ENCODE results near the gene TBC1D17. TPM values are rescaled to one million over a fixed set of nuclear protein-coding genes. Genes with fewer than 3 reads are reported as not detected.

TBC1D17 gene
- total and polyA plus RNA-seq, 10 of the 15 experiments (the other 5 are each of a cell fraction or from before 2014, with no cell fraction given) = 0.42 to 20.4 (median 11.2) TPM

GRCh38 chr19:49877879-49878743 lies 609 bp downstream of the TBC1D17 start:
- Histone ChIP-seq H3K27me3 (replicated peaks in 1 of 2; ENCODE audit: control insufficient read depth in 2 of 2, insufficient read depth in 2 of 2, low read length in 1 of 2) (no peaks in the 10 kb centered on the region), H2AFZ (ENCODE audit: control insufficient read depth, low read depth, low read length) (peak overlapping the region; percentile 75), H3K27ac (ENCODE audit: control insufficient read depth, insufficient read depth) (peak overlapping the region; percentile 95), H3K4me3 (peak overlapping the region; percentile 73), H3K9me3 (replicated peaks; ENCODE audit: control insufficient read depth, insufficient read depth, low read length) (no peaks in the 10 kb centered on the region; the same call in 2 of the 3 replicates), H4K20me1 (ENCODE audit: control insufficient read depth, insufficient read depth) (no peaks in the 10 kb centered on the region), H3K4me1 (ENCODE audit: control insufficient read depth, insufficient read depth, low read length) (peaks cover 16% of the 10 kb centered on the region), H3K36me3 (ENCODE audit: control insufficient read depth in 2 of 2, insufficient read depth in 2 of 2, low read length in 1 of 2) (peaks cover 2 to 8% of the 10 kb centered on the region in 2 experiments), H3K9ac (ENCODE audit: control insufficient read depth, insufficient read depth, low read length) (peak overlapping the region; percentile 66), H3K79me2 (ENCODE audit: control insufficient read depth, insufficient read depth, low read length) (peaks cover 25% of the 10 kb centered on the region), H3K4me2 (ENCODE audit: control insufficient read depth, insufficient read depth) (peak overlapping the region; percentile 92)
- in situ Hi-C loops (cut with MboI) (loop anchor here (25.0 kb wide), 1 partner anchor 1241 kb away; the partner anchor contains the start of genes CA11 and DBP), intact Hi-C loops (cut with micrococcal nuclease; ENCODE audit: unreplicated experiment) (loop anchor here (1.0 to 5.0 kb wide), 5 partner anchors 12 to 65 kb away; partner anchors contain the start of genes ATF5, FUZ, IL4I1 and NUP62)
- DNase-seq (ENCODE audit: low read depth, low spot score) (peak; percentile 92), FAIRE-seq (no peak), ATAC-seq (peak; percentile 84)
- SMC1A ChIA-PET (ENCODE audit: uncharacterized antibody, unreplicated experiment) = interaction anchor here (1.1 to 2.1 kb wide), 5 partner anchors 10 to 112 kb away, joined by 3 to 6 read pairs (median 3); partner anchors contain the start of gene ATF5
- BruUV-seq (replicated peaks) = no TSS peak
- RAD21 ChIA-PET (ENCODE audit: unreplicated experiment) = interaction anchor here (0.7 to 1.1 kb wide), 6 partner anchors 9 to 112 kb away, joined by 3 to 7 read pairs (median 4); partner anchors contain the start of gene AP2A1
- CTCF ChIA-PET = interaction anchor here (1.4 kb wide), 1 partner anchor 51 kb away, joined by 5 read pairs; the partner anchor contains the start of genes ATF5 and NUP62
- POLR2A ChIA-PET = interaction anchor here (1.2 to 3.0 kb wide), 8 partner anchors 8 to 238 kb away, joined by 3 to 23 read pairs (median 7); partner anchors contain the start of genes ATF5, NUP62 and RRAS
- WGBS (ENCODE audit: insufficient coverage, insufficient replicate concordance, low lambda C conversion rate, missing lambda C conversion rate) = 6% methylated on average over 33 of the region's 41 CpGs
- TF ChIP-seq CEBPB (IDR thresholded peaks at IDR 0.05; ENCODE audit: borderline replicate concordance in 1 of 2, low read depth in 2 of 2, low read length in 2 of 2) (no peak), CREM (IDR thresholded peaks at IDR 0.05; ENCODE audit: low read depth) (no peak), SMAD5 (IDR thresholded peaks at IDR 0.05; ENCODE audit: low read depth) (no peak), NR2C1 (IDR thresholded peaks at IDR 0.05) (no peak), BMI1 (IDR thresholded peaks at IDR 0.05; ENCODE audit: borderline replicate concordance) (no peak), CREB1 (IDR thresholded peaks at IDR 0.05; ENCODE audit: low read depth) (no peak), SRF (IDR thresholded peaks at IDR 0.05; ENCODE audit: low read depth in 2 of 2, low read length in 2 of 2) (no peak), ZNF207 (IDR thresholded peaks at IDR 0.05; ENCODE audit: borderline replicate concordance) (no peak), BHLHE40 (IDR thresholded peaks at IDR 0.05; ENCODE audit: borderline replicate concordance in 1 of 2, low read depth in 2 of 2, low read length in 1 of 2) (no peak), HCFC1 (IDR thresholded peaks at IDR 0.05; ENCODE audit: low read length) (no peak), TBL1XR1 (IDR thresholded peaks at IDR 0.05; ENCODE audit: low read depth, low read length) (no peak), CBFB (IDR thresholded peaks at IDR 0.05; ENCODE audit: low read depth) (no peak), SIN3A (IDR thresholded peaks at IDR 0.05; ENCODE audit: low read depth, low read length) (peak; percentile 28; the same call in 1 of the 2 replicates), USF2 (IDR thresholded peaks at IDR 0.05; ENCODE audit: borderline replicate concordance, low read depth, low read length) (no peak), YY1 (IDR thresholded peaks at IDR 0.05; ENCODE audit: low read depth, low read length) (no peak; the same call in 1 of the 2 replicates), SP1 (IDR thresholded peaks at IDR 0.05; ENCODE audit: low read depth, low read length) (peak; percentile 30), ESRRA (IDR thresholded peaks at IDR 0.05; ENCODE audit: low read length) (no peak), ASH2L (IDR thresholded peaks at IDR 0.05; ENCODE audit: borderline replicate concordance, low read depth) (no peak), FOXM1 (IDR thresholded peaks at IDR 0.05; ENCODE audit: low read depth, low read length) (no peak), NFXL1 (IDR thresholded peaks at IDR 0.05; ENCODE audit: borderline replicate concordance) (no peak), RAD51 (IDR thresholded peaks at IDR 0.05) (no peak), ZNF274 (IDR thresholded peaks at IDR 0.05; ENCODE audit: insufficient read depth, insufficient read length) (no peak), E2F4 (IDR thresholded peaks at IDR 0.05; ENCODE audit: low read depth, low read length) (0 out of 2 replicates have a peak, but pooled peaks have one; percentile 31)
